Ovary (tissue), 3 donors: ENCODE measurements around the gene ENO1.

Experiments used
- CTCF ChIP-seq, 3 donors: fragments of 450-650 bp in 2 of 3; fragments of 200-600 bp in 1 of 3; IDR thresholded peaks; one replicate each; pipeline versions ENCODE4 v1.5.1 to v1.8.0; 2016 to 2022; ENCODE audit warnings: antibody characterized with exemption in 3 of 3, mild to moderate bottlenecking in 1 of 3
- POLR2A ChIP-seq: fragments of 450-650 bp; IDR thresholded peaks from one replicate; pipeline ENCODE4 v1.6.1; 2017; ENCODE audit warnings: antibody characterized with exemption, mild to moderate bottlenecking, moderate library complexity
- donor health status: DM: no; HTN: no; CAD: no.

GRCh38 chr1:8866173-8866791, 12.2 kb downstream of the ENO1 start:
- no peak for TF ChIP-seq CTCF (IDR thresholded peaks at IDR 0.05)
- no peak for TF ChIP-seq POLR2A
